Measurements from ENCODE around the gene UNC5C. TPM values are rescaled to one million over a fixed set of nuclear protein-coding genes. Genes with fewer than 3 reads are reported as not detected.

Gene UNC5C
- total RNA-seq, 1 donor from 2014 or later = not detected

DNA sequence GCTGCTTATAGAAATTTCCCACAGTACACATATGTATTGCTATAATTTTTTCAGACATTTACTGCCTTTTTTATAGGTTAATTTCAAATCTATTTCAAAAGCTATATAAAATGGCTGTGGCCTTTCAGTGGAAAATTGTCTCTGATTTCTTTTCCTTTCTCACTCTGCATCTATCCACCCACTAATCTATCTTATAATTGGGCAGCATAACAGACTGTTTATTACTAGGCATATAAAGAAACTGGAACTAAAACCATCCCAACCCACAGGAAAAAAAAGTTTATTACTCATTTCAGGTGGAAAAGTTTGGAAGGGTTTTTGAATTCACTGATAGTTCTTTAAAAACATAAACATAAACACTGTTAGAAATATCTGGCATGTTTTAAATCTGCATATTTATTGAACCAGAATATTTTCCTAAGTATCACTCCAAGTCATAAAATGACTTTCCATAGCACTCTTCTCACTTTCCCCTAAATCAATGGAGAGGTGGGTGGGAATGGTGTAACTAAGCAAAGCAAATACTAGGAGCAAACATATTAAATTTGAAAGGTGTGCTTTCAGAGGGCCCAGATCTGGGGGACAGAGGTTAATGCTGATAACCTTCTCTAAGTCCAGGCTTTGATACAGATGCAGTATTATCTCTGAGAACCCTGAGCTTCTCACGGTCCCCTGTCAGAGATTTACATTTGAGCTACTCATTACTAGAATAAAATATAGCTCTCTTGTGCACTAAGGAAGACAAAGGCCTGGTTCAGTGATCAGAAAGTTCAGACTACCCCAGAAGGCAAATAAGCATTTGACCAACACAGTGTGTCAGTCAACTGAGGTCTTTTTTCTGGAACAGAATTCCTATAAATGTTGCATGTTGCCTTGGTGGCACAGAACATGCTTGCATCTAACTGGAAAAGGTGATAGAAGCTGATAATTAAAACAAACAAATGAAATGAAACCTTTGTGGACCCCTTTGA is 328.3 kb downstream of the UNC5C start:
- no peak for DNase-seq (ENCODE audit: low read depth in 2 of 2)

DNA sequence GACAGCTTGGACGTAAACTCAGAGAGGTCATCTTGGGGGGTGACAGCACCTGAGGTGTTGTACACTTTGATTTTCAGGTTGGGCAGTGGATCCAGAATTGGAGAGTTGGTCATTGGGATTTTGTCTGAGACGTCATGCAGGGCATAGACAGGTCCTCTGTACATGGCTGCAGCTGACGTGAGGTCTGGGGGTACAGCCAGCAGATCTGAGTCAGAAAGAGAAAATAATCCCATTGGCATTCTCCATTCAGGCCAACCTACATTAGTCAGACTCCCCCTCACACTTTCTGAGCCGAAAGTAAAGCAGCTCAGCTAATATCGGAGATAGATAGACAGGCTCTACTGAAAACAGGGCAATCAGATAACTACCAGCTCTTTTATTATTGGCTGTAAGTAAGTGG is 329.7 kb downstream of the UNC5C start:
- no peak for DNase-seq (ENCODE audit: low read depth in 2 of 2)

DNA sequence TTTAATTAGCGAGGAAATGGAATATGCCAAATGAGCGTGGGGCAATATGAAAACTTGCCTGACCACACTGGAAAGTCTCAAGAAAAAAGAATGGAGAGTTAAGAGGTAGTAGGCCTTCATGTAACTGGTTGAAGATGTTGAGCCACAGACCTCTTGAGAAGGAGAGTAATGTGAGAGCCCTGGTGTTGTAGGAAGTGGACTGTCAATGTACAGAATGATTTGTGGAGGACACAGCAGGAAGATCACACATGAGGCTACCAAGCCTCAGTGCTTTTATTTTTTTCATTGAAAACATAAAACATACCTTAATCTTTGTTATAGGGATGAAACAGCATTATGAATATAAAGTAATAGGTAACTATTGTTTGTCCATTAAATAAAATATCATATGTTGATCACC is 331.6 kb downstream of the UNC5C start:
- no peak for DNase-seq (ENCODE audit: low read depth in 2 of 2)

DNA sequence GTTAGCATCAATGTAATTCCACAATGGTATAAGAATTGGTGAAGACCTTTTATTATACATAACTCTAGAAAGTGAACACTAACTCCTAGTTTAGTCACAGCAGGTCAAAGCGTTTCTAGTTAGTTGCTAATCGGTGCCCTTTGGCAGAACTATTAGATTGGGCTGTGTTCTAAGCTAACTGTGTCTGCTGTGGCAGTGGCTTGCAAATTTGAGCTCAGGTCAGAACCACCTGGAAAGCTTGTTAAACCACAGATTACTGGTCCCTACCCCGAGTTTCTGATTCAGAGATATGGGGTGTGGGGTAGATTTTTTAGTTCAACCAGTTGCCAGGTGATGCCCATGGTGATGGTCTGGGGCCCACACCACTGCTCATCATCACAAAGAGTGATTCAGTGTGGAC is 332.1 kb downstream of the UNC5C start:
- DNase-seq (ENCODE audit: low read depth in 2 of 2) = no peak

DNA sequence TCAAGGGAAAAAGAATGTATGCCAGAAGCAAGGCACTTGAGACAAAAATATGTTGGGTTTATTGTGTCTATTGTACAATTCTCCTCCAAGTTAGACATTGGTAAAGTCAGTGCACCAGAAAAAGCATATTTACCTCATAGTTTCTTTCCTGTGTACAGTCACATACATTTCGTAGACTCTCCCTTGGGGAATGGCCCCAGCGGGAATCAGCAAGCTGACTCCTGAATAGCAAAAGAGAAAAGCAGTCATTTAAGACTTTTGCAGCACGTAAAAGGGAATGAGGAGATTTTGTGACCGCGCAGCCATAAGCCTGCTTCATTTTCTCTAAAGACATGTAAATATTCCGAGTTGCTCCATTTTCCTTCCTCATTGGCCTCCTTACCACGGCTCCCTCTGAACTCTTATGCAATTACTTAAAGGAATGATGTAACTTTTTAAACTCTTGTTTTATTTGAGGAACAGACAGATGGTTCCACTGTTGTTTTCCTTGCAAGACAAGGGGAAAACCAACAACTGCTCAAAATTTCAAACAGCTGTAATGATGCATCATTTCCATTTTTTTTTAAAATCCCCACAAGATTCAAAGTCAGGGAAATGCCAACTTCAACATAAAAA is 332.7 kb downstream of the UNC5C start:
- no peak for DNase-seq (ENCODE audit: low read depth in 2 of 2)

DNA sequence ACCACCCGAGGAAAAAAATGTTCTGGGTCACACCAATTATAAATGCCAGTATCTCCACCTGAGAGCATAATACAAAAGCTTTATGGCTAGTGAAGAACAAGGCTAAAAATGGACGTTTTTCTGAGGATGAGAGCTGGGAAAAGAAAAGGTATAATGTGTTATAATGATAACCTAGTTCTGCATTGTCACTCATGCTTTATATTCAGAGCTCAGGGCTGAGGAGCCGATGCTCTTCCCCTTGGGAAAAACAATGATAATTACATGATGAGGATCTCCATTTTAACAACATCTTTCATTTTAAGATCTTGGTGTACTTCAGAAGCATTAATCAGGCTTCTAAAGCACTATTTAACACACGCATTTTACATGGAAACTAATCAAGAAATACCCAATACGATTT is 333.7 kb downstream of the UNC5C start:
- DNase-seq (ENCODE audit: low read depth in 2 of 2) = no peak

DNA sequence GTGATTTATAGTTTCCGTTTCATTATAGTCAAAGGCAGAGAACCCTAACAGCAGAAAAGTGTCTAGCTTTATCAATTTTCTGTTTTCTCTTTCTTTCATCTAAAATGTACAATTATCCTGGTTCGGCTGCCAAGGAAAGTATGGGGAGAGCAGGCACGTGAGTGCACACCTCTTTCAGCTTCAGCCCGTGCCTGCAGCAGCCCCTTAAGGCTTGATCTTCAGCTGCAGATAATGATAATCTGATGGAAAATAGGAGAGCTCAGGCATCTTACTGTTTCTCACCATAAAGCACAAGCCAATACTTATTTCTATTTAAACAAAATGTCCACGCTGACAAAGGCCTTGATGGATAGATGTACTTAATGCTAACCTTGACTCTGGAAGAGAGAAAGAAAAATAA is 334.4 kb downstream of the UNC5C start:
- no peak for DNase-seq (ENCODE audit: low read depth in 2 of 2)

DNA sequence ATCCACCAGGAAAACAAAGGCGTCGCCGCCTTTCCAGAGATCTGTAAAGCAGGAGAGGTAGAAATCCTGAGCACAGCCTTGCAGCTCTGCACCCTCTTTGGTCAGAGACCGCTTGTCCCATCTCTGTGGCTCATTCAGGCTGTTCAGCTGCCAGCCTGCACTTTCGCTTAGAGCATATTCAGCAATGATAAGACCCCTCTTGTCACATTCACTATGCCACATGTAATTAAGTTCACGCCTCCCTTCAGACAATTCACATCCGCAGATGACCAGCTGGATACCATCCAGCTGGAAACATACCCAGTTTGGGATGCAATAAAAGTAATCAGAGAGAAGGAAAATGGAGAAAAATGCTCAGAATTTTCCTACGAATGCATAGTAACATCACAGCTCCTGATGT is 335.4 kb downstream of the UNC5C start:
- DNase-seq (ENCODE audit: low read depth in 2 of 2) = no peak

DNA sequence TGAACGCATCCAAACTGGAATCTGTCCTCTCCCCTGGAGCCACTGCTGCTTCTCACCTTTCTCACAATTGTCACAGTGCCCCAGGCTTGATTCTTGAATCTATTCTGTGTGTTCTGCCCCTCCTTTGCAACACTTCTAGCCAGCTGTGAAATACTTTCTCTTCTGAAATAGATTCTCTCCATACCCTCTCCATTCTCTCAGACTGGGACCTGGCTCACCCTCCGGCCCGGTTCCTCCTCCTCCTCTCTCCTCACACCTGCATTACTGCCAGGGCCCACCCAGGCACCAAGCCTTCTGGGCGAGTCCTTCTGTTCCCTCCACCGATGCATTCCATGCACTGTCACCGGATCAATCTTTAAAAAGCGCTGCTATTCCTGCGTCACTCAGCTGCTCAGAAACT is 336.1 kb downstream of the UNC5C start:
- DNase-seq (ENCODE audit: low read depth in 2 of 2) = no peak

DNA sequence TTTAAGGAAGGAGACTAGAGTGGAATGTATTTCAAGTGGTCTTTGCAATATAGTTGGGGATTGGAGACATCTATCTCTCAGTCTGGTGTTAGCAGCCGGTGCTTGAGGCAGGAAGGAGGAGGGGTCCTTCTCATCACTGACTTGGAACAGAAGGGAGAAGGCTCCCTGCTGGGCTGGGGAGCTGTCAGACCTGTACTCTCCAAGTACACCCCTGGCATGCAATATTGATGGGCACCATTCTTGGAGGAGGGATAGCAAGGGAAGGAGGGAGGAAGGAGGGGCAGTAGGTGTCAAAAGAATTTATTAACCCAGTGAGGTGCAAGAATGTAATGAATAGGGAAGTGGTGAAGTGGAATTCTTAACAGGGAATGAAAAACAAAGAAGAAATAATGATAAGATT is 338.8 kb downstream of the UNC5C start:
- DNase-seq (ENCODE audit: low read depth in 2 of 2) = no peak

DNA sequence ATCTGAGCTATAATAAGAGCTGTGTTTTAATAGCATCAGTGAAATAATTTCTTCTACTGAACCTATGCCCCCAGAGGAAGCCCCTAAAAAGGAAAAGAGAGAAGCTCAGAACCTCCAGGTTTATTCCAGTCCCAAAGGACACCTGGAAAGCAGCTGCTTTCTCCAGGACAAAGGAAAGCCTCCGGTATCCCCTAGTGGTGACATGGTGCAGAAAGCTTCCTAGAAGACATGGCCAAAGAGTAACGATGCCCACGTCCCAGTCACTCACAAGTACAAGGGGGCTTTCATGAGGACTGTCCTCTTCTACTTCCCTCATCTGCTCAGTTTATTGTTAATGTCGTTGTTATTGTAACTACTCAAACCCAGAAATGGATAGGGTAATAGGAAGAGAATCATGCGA is 343.9 kb downstream of the UNC5C start:
- DNase-seq (ENCODE audit: low read depth in 2 of 2) = no peak

DNA sequence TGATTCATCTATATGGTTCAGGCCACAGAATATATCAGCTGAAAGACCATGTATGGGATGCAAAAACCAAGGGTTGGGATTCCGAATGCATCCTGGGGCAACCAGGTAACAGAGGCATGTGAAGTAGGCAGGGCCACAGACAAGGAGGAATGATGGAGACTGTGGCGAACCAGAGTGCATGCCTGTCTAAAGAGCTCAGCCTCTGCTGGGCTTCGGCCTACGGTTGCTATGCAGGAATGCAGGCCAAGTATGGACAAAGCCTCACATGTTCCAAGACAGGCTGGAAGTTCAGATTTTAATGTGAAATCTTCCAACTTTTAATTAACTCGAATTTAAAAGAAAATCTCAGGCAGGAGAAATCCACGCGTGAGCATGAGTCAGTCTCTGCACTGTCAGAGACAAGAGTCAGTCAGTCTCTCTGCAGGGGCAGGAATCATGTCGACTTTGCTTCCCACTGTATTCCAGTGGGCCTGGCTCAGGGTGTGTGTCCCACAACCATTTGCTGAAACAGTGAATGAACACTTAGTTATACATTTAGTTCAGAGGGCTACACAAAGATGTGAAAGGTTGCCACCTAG is 344.4 kb downstream of the UNC5C start:
- no peak for DNase-seq (ENCODE audit: low read depth in 2 of 2)

DNA sequence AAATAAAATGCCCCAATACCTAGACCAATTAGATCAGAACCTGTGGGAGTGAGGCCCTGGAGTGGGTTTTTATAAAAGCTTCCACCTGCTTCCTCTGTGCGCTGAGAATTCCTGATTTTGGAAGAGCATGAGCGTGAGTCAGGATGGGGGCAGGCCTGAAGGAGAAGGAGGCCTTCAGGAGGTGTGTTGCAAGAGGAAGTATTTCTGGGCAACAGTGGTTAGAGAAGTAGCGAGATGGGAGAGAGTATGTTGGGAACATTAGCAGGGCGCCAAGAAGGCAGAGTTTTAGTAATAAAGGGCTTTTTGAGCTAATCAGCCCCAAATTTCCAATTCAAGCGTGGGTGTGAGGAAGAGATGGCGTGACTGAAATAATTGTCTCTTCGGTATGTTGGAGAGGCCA is 349.8 kb downstream of the UNC5C start:
- no peak for DNase-seq (ENCODE audit: low read depth in 2 of 2)

DNA sequence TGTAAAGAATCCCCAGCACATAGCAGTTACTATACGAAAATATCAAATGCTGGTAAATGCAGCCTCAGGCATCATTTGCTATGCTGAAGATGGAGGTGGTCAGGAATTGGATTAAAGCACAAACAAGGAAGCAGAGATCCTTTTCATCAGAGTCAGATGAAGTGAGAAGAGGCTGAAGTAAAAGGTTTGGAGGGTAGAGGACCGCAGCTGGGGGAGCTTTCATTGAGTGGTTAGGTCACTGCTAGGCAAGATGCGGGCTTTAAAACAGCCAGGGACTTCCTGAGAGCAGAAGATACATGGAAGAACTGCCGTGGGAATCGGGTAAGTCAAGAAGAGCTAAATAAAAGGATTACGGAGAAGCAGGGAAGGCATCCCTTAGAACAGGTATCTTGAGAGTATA is 351.4 kb downstream of the UNC5C start:
- DNase-seq (ENCODE audit: low read depth in 2 of 2) = no peak

DNA sequence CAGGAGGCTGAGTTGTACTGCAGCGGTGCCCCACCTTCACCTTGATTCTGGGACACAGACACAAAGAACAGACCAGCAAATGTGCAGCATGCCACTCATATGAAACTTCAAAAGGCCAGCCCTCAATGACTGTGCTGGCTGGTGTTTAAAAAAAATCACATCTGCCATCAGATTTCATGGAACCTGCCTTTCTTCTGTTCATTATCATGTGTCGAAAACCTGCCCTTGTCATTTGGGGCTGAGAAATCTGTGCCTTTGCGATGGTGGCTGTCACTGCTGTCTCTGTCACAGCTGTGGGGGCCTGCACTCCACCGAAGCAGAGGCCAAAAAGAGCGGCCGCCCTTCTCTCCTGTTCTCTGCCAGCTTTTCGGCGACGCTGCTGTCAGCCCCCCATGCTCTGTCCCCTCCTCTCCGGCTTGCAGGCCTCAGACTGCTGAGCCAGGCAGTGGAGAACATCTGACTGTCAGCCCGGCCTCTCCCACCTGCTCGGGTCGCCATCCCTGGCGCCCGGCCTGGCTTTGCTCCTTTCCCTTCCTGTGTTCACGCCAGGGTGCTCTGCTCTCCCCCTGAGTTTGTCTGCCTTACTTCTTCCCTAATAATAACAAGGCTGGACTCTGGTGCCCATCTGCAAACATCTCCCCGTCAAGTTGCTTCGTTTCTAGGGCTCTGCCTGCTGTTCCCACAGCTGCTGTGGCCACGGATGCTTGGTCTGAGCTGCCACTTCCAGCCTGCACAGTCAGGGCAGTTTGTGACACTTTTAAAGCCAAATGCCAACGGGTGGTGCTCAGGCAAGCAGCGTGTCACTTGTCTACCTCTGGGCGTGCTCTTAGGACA is 355.2 kb downstream of the UNC5C start:
- no peak for DNase-seq (ENCODE audit: low read depth in 2 of 2)

DNA sequence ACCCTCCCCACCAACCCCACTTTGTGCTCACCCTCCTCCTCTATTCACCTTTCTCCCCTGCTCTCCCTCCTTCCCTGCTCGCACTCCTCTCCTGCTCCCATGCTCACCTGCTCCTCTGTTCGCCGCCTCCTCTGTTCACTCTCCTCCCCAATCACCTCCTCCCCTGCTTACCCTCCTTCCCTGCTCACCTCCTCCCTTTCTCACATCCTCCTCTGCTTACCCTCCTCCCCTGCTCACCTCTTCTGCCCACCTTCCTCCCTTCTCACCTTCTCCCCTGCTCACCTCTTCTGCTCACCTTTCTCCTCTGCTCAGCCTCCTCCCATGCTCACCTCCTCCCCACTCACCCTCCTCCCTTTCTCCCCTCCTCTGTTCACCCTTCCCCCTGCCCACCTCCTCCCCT is 357.2 kb downstream of the UNC5C start:
- DNase-seq (ENCODE audit: low read depth in 2 of 2) = no peak

DNA sequence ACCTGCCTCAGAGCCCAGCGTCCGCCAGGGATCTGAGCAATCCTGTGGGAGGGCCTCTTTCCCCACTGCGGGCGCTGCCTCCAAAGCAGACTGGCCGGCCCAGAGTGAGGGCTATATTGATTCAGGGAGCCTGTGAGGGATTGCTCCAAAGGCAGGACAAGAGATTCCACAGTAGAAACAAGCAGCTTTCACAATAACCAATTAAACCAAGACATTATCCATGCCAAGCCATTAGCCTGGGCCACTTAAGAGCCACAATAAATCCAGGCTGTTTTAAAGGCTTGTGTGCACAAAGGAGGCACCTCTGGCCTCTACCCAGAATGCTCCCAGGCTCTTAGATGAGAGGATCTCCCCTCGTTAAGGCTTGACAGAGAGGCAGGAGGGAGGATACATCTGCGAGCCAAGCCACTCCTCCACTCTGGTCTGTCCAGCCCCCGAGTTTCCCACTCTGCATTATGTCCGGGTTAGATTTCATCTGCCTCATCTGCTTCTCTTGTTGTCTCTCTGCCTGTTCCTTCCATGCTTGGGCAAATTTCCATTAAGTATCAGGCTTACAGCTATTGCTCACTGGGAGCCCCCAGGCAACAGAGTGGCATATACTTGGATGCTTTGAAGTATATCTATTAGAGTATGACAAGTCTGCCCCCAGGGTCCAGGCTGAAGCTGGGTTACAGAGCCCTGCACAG is 357.9 kb downstream of the UNC5C start:
- DNase-seq (ENCODE audit: low read depth in 2 of 2) = no peak

DNA sequence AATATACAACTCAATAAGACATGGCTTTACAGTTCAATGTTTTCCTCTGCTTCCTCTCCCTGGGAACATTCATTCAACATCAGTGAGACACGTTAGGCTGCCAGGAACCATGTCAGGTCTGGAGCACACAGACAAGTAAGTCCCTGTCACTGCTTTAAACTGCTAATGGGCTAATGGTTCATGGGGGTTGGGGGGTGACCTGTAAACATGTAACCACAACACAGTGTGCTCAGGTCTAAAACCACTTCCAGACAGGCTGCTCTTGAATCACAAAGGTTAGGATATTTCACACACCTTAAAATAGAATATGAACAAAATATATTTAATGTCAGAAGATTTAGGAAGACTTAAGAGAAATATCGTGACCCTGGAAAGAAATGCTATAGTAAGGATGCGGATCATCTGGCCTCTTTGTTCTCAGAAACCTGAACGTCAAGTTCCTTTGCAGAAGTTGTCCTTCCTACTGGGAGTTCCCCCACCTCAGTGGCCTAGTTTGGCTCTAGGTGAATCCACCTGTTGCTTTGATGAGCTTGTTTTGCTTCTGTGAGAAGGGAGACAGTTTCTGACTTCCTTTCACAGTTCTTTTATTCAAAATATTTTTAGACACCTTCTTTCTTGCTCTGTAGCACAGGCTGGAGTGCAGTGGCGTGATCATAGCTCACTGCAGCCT is 359.9 kb downstream of the UNC5C start:
- DNase-seq (ENCODE audit: low read depth in 2 of 2) = no peak

DNA sequence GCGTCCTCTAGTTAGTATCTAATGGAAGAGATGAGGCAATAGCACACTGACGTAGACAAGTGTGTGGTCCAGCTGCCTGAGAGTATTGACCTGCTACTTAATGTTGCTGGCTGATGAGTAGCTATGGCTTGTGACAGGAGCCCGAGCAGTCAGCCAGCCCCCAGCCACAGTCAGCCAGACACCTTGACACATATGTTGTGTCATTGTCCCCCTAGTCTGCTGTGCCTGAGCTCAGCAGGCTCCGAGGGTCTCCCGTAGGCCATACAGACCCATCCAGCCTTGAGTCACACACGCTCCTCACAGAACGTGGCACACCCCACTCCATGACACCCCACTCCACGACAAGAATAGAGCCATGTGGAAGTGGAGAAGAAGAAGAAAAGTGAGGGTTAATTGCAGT is 362.1 kb downstream of the UNC5C start:
- DNase-seq (ENCODE audit: low read depth in 2 of 2) = no peak

DNA sequence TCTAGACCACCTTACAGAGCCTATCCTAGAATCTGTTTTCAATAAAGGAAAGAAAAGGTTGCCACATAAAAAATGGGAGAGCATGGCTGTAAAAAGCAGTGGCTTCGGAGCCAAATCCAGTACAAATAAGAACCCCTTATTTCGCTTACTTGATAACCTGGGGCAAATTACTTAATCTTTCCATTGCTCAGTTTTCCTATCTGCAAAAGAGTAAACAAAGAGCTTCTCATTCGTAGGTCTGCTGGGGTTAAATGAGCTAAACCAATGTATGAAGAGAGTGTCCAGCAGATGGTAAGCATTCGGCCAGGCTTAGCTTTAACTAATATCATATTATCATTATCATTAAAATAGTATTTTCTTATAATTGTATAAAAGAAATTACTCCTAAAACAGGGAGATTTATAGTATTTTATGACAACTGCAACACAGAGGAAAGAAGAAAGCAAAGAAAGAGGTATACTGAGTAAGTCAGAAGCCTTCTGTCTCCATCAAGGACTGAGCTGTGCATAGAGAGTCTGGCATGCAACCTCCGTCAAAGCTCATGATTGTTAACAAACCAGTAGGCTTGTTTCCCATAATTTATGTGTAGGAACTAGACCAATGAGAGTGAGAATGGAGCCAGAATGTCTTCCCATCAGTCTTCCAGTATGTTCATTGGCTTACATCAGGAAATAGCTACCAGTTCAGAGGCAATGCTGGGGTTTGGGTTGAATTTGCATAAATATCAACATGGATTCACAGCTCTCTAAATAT is 364.9 kb downstream of the UNC5C start:
- DNase-seq (ENCODE audit: low read depth in 2 of 2) = no peak

Data from dermis microvascular lymphatic vessel endothelial cell (primary cell).